HCT116 (cell line): ENCODE results near the gene NAA15. TPM values are rescaled to one million over a fixed set of nuclear protein-coding genes. Genes with fewer than 3 reads are reported as not detected.

ENCODE experiments used
- ATAC-seq: fragments of 200-7000 bp; cut with Tn5 transposase; 2 replicates; pipeline ENCODE4 v1.9.1; 2020; ENCODE audit warnings: mild to moderate bottlenecking, moderate library complexity
- BruUV-seq: library from RNA; stranded (reverse); fragments of 400-500 nt; replicated peaks from 2 replicates; lab custom pipeline; 2021; lab: Mats Ljungman, UMichigan
- CTCF ChIA-PET: fragments of 300-600 bp; sonication (Branson Sonifier 250); formaldehyde crosslinking; loops from one replicate; lab custom pipeline; 2021; ENCODE audit warnings: antibody characterized with exemption; lab: Charles Lee
- POLR2A ChIA-PET: fragments of 300-600, 350-600 bp; sonication (Branson Sonifier 250); formaldehyde crosslinking; loops from one replicate; lab custom pipeline; 2021; ENCODE audit warnings: antibody characterized with exemption; lab: Charles Lee
- RAD21 ChIA-PET, 2 experiments: fragments of 300-600 bp; sonication (Branson Sonifier 250); formaldehyde crosslinking; loops; one replicate each; lab custom pipeline; 2023; ENCODE audit warnings: low total read pairs in 2 of 2; ENCODE audit not compliant: uncharacterized antibody in 2 of 2, unreplicated experiment in 2 of 2, low non-redundant PET in 1 of 2; lab: Charles Lee
- DNase-seq: peaks from one replicate; pipeline ENCODE4 v3.0.0-alpha.2; 2010; ENCODE audit warnings: low read depth, low spot score
- H2AFZ ChIP-seq: fragments of 200-600 bp; shearing (Covaris generic), sonication (generic); 2 replicates; pipeline ENCODE4 v1.6.1; 2017; ENCODE audit warnings: low read depth, mixed run types, mixed read lengths, antibody characterized with exemption, low read length; ENCODE audit not compliant: poor library complexity, severe bottlenecking
- H3K27ac ChIP-seq: 2 replicates; pipeline ENCODE4 v1.5.1; 2012; ENCODE audit warnings: low read depth, low read length
- H3K27me3 ChIP-seq: fragments of 200-600 bp; sonication (generic); 2 replicates; pipeline ENCODE4 v1.6.1; 2016; ENCODE audit warnings: mixed run types, low read length, mixed read lengths; ENCODE audit not compliant: insufficient read depth
- H3K36me3 ChIP-seq, 2 experiments: fragments of 200-500 bp in 1 of 2; fragments of 200-600 bp in 1 of 2; sonication (Bioruptor generic) in 1 of 2; sonication (generic) in 1 of 2; 2 replicates each; pipeline versions ENCODE4 v1.5.1 to v1.6.1; 2014 to 2016; ENCODE audit warnings: low read length in 2 of 2, inconsistent platforms in 1 of 2, mixed read lengths in 1 of 2, mixed run types in 1 of 2; ENCODE audit not compliant: insufficient read depth in 2 of 2, control insufficient read depth in 1 of 2
- H3K4me1 ChIP-seq, 2 experiments: fragments of 200-600 bp in 1 of 2; sonication (generic) in 1 of 2; 2 replicates each; pipeline versions ENCODE4 v1.5.1 to v1.6.1; 2012 to 2017; ENCODE audit warnings: low read length in 2 of 2, inconsistent platforms in 1 of 2, mild to moderate bottlenecking in 1 of 2, mixed read lengths in 1 of 2, mixed run types in 1 of 2, moderate library complexity in 1 of 2; ENCODE audit not compliant: insufficient read depth in 2 of 2, control insufficient read depth in 1 of 2
- H3K4me2 ChIP-seq: fragments of 200-600 bp; sonication (generic); 2 replicates; pipeline ENCODE4 v1.6.1; 2017; ENCODE audit warnings: mixed run types, low read length, mixed read lengths
- H3K4me3 ChIP-seq, 2 experiments: fragments of 200-600 bp in 1 of 2; sonication (generic) in 1 of 2; replicated peaks in 1 of 2; 2 replicates each; pipeline ENCODE4 v1.5.1; 2011 to 2016; ENCODE audit warnings: low read length in 2 of 2, control low read depth in 1 of 2, low read depth in 1 of 2, mild to moderate bottlenecking in 1 of 2, mixed read lengths in 1 of 2, mixed run types in 1 of 2
- H3K79me2 ChIP-seq: fragments of 200-600 bp; sonication (generic); 2 replicates; pipeline ENCODE4 v1.6.1; 2017; ENCODE audit warnings: mild to moderate bottlenecking, mixed run types, low read length, moderate library complexity, mixed read lengths; ENCODE audit not compliant: insufficient read depth
- H3K9ac ChIP-seq: fragments of 200-600 bp; sonication (generic); 2 replicates; pipeline ENCODE4 v1.6.1; 2016; ENCODE audit warnings: low read length, mixed read lengths
- H3K9me2 ChIP-seq: fragments of 200-600 bp; sonication (generic), shearing (Covaris generic); 2 replicates; pipeline ENCODE4 v1.6.1; 2017; ENCODE audit warnings: mixed run types, mild to moderate bottlenecking, moderate library complexity; ENCODE audit not compliant: insufficient read depth
- H3K9me3 ChIP-seq, 2 experiments: fragments of 200-500 bp in 1 of 2; fragments of 200-600 bp in 1 of 2; sonication (Bioruptor generic) in 1 of 2; sonication (generic) in 1 of 2; 2 replicates each; pipeline ENCODE4 v1.6.1; 2014 to 2017; ENCODE audit warnings: low read length in 2 of 2, mixed read lengths in 2 of 2, inconsistent platforms in 1 of 2, low read depth in 1 of 2, mild to moderate bottlenecking in 1 of 2, mixed run types in 1 of 2, moderate library complexity in 1 of 2; ENCODE audit not compliant: control insufficient read depth in 1 of 2, insufficient read depth in 1 of 2
- H4K20me1 ChIP-seq: fragments of 200-600 bp; sonication (generic), shearing (Covaris generic); 2 replicates; pipeline ENCODE4 v1.6.1; 2017; ENCODE audit warnings: mixed run types, mild to moderate bottlenecking, moderate library complexity; ENCODE audit not compliant: insufficient read depth
- ATF3 ChIP-seq: IDR thresholded peaks from 2 replicates; pipeline ENCODE4 v1.6.1; 2012
- CBX3 ChIP-seq: IDR thresholded peaks from 2 replicates; pipeline ENCODE4 v1.6.1; 2012; ENCODE audit warnings: low read depth
- CEBPB ChIP-seq: IDR thresholded peaks from 2 replicates; pipeline ENCODE4 v1.6.1; 2012; ENCODE audit warnings: low read depth
- EGR1 ChIP-seq: IDR thresholded peaks from 2 replicates; pipeline ENCODE4 v1.6.1; 2012; ENCODE audit warnings: low read depth
- ELF1 ChIP-seq: IDR thresholded peaks from 2 replicates; pipeline ENCODE4 v1.6.1; 2012; ENCODE audit warnings: low read depth, borderline replicate concordance
- EZH2 ChIP-seq: fragments of 200-600 bp; sonication (generic); IDR thresholded peaks from 2 replicates; pipeline ENCODE4 v1.6.1; 2017; ENCODE audit warnings: antibody characterized with exemption, mixed run types
- EZH2phosphoT487 ChIP-seq: fragments of 200-600 bp; IDR thresholded peaks from 2 replicates; pipeline ENCODE4 v1.6.1; 2018; ENCODE audit warnings: antibody characterized with exemption, borderline replicate concordance
- JUND ChIP-seq: IDR thresholded peaks from 2 replicates; pipeline ENCODE4 v1.6.1; 2012
- MAX ChIP-seq: IDR thresholded peaks from 2 replicates; pipeline ENCODE4 v1.6.1; 2012
- POLR2AphosphoS5 ChIP-seq: IDR thresholded peaks from 2 replicates; pipeline ENCODE4 v1.6.1; 2011; ENCODE audit warnings: mild to moderate bottlenecking, low read depth, low read length, moderate library complexity
- RAD21 ChIP-seq: IDR thresholded peaks from 2 replicates; pipeline ENCODE4 v1.6.1; 2012; ENCODE audit warnings: low read depth, mild to moderate bottlenecking
- SIN3A ChIP-seq: IDR thresholded peaks from 2 replicates; pipeline ENCODE4 v1.6.1; 2012; ENCODE audit warnings: low read depth
- SP1 ChIP-seq: IDR thresholded peaks from 2 replicates; pipeline ENCODE4 v1.6.1; 2012; ENCODE audit warnings: low read depth
- SRF ChIP-seq: IDR thresholded peaks from 2 replicates; pipeline ENCODE4 v1.6.1; 2012; ENCODE audit warnings: low read depth
- YY1 ChIP-seq: IDR thresholded peaks from 2 replicates; pipeline ENCODE4 v1.6.1; 2011; ENCODE audit warnings: low read length, low read depth, moderate library complexity, mild to moderate bottlenecking; ENCODE audit not compliant: insufficient replicate concordance; ENCODE audit errors: extremely low read depth
- ZFX ChIP-seq: fragments of 450-650 bp; IDR thresholded peaks from 2 replicates; pipeline ENCODE4 v1.6.1; 2017
- ZNF274 ChIP-seq: fragments of 200-500 bp; sonication (Bioruptor generic); IDR thresholded peaks from 2 replicates; pipeline ENCODE4 v1.6.1; 2014; ENCODE audit warnings: mild to moderate bottlenecking, low read depth, low read length, inconsistent platforms
- intact Hi-C: fragments of 100-400 bp; cut with micrococcal nuclease; formaldehyde crosslinking; loops from 2 replicates; pipeline ENCODE4 v1.10.0; 2022
- total RNA-seq: library from RNA; stranded (reverse); gene quantifications from one replicate; pipeline ENCODE4 v1.2.1, GENCODE V29; 2021; ENCODE audit not compliant: unreplicated experiment
- TF ChIP-seq, protein P1 (sequence below): IDR thresholded peaks from 2 replicates; pipeline ENCODE4 v1.6.1; 2012; ENCODE audit warnings: low read depth

The NAA15 gene
- total RNA-seq, 1 experiment from 2014 or later = 79.7 TPM

GRCh38 chr4:139278485-139278884 is 22.8 kb upstream of the NAA15 start (continued):
- TF ChIP-seq, protein P1, sequence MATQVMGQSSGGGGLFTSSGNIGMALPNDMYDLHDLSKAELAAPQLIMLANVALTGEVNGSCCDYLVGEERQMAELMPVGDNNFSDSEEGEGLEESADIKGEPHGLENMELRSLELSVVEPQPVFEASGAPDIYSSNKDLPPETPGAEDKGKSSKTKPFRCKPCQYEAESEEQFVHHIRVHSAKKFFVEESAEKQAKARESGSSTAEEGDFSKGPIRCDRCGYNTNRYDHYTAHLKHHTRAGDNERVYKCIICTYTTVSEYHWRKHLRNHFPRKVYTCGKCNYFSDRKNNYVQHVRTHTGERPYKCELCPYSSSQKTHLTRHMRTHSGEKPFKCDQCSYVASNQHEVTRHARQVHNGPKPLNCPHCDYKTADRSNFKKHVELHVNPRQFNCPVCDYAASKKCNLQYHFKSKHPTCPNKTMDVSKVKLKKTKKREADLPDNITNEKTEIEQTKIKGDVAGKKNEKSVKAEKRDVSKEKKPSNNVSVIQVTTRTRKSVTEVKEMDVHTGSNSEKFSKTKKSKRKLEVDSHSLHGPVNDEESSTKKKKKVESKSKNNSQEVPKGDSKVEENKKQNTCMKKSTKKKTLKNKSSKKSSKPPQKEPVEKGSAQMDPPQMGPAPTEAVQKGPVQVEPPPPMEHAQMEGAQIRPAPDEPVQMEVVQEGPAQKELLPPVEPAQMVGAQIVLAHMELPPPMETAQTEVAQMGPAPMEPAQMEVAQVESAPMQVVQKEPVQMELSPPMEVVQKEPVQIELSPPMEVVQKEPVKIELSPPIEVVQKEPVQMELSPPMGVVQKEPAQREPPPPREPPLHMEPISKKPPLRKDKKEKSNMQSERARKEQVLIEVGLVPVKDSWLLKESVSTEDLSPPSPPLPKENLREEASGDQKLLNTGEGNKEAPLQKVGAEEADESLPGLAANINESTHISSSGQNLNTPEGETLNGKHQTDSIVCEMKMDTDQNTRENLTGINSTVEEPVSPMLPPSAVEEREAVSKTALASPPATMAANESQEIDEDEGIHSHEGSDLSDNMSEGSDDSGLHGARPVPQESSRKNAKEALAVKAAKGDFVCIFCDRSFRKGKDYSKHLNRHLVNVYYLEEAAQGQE = no peak
- TF ChIP-seq ZFX (no peak), CEBPB (no peak), SP1 (no peak), ELF1 (no peak), YY1 (no peak), CBX3 (no peak)

DNA sequence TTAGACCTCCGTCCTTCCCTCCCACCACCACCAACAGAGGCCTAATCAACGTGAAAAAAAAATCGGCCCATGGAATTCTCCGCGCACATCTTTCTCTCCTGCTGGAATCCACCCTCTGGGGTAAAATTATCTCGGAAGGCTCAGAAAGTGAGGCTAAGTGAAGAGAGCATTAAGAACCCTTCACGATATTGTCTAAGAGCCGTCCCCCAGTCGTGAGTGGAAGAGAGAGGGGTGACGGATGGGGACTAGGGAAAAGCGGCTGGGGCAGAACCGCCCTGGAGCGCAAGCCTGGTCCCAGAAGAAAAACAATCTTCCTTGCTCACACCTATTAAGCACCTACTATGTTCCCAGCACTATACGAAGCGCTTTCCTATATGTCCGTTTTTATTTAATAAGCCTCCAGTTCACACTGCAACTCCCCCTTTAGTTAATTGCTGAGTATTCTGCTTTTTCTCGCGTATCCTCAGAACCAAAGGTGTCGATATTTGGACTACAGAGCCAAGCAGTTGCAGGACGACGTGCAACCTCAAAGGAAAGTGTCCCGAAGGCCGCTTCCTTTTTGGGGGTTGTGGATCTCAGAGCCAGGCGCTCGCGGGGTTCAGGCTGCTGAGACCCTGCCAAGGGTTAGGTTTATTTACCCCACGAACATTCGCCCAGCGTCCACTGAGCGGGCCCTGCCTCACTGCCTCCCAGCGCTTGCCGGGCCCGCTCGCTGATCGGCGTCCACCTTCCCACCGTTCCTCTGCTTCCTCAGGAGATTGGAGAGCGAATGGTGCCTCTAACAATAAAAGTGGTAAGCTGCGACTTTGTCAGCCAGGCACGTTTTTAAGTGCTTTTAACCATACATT is 22.2 kb upstream of the NAA15 start:
- Histone ChIP-seq H3K9me2 (no peaks in the 10 kb centered on the region), H4K20me1 (no peaks in the 10 kb centered on the region), H3K27me3 (no peaks in the 10 kb centered on the region), H3K9ac (no peak overlapping the region), H3K79me2 (no peaks in the 10 kb centered on the region), H3K4me2 (no peak overlapping the region), H3K9me3 (no peaks in the 10 kb centered on the region), H3K4me3 (no peak overlapping the region), H2AFZ (no peak overlapping the region), H3K27ac (no peak overlapping the region), H3K36me3 (no peaks in the 10 kb centered on the region), H3K4me1 (no peaks in the 10 kb centered on the region)
- no peak for TF ChIP-seq EGR1
- TF ChIP-seq ATF3 = no peak
- no peak for TF ChIP-seq SRF
- TF ChIP-seq SIN3A = no peak
- no peak for TF ChIP-seq MAX
- TF ChIP-seq ELF1 = no peak
- no peak for TF ChIP-seq EZH2
- no peak for TF ChIP-seq CEBPB
- TF ChIP-seq RAD21 = no peak
- no peak for TF ChIP-seq EZH2phosphoT487
- TF ChIP-seq ZNF274 = no peak
- TF ChIP-seq JUND = no peak
- TF ChIP-seq, protein P1 = no peak
- no peak for TF ChIP-seq CBX3
- no peak for TF ChIP-seq POLR2AphosphoS5
- no peak for TF ChIP-seq ZFX
- BruUV-seq = no TSS peak
- no peak for ATAC-seq
- CTCF ChIA-PET = no interaction called here
- no peak for DNase-seq
- intact Hi-C loops = no loop called here
- POLR2A ChIA-PET = no interaction called here
- RAD21 ChIA-PET = no interaction called here
